Neural progenitor cell (in vitro differentiated cells): ENCODE results near the gene SMG7. TPM values are rescaled to one million over a fixed set of nuclear protein-coding genes. Genes with fewer than 3 reads are reported as not detected.

Experiments
- DNase-seq: peaks from one replicate; pipeline ENCODE4 v3.0.0-alpha.2; 2016; ENCODE audit warnings: low spot score
- H2AFZ ChIP-seq: fragments of 200-600 bp; sonication (generic); replicated peaks from 2 replicates; pipeline ENCODE4 v1.6.1; 2016; ENCODE audit warnings: antibody characterized with exemption
- H3F3A ChIP-seq: fragments of 200-600 bp; sonication (generic); 2 replicates; pipeline ENCODE4 v1.6.1; 2016; ENCODE audit warnings: antibody characterized with exemption, low read depth
- H3K27ac ChIP-seq: fragments of 200-600 bp; sonication (generic); 2 replicates; pipeline ENCODE4 v1.5.1; 2016; ENCODE audit warnings: mild to moderate bottlenecking
- H3K27me3 ChIP-seq: fragments of 200-600 bp; sonication (generic); 2 replicates; pipeline ENCODE4 v1.6.1; 2016; ENCODE audit warnings: mild to moderate bottlenecking, moderate library complexity
- H3K36me3 ChIP-seq: fragments of 200-600 bp; sonication (generic); 2 replicates; pipeline ENCODE4 v1.5.1; 2016
- H3K4me1 ChIP-seq: fragments of 200-600 bp; sonication (generic); 2 replicates; pipeline ENCODE4 v1.6.1; 2016; ENCODE audit warnings: mixed run types
- H3K4me2 ChIP-seq: fragments of 200-600 bp; sonication (generic); 2 replicates; pipeline ENCODE4 v1.6.1; 2016
- H3K4me3 ChIP-seq: fragments of 200-600 bp; sonication (generic); 2 replicates; pipeline ENCODE4 v1.5.1; 2016
- H3K79me2 ChIP-seq: fragments of 200-600 bp; sonication (generic); 2 replicates; pipeline ENCODE4 v1.6.1; 2016; ENCODE audit warnings: low read depth
- H3K9ac ChIP-seq: fragments of 200-600 bp; sonication (generic); 2 replicates; pipeline ENCODE4 v1.6.1; 2016
- H3K9me3 ChIP-seq: fragments of 200-600 bp; sonication (generic); 2 replicates; pipeline ENCODE4 v1.5.1; 2016; ENCODE audit warnings: low read depth
- H4K20me1 ChIP-seq: fragments of 200-600 bp; sonication (generic); 2 replicates; pipeline ENCODE4 v1.6.1; 2016; ENCODE audit warnings: low read depth
- H3K27ac Mint-ChIP-seq: 3 replicates; pipeline ENCODE4 v1.8.0; 2021; ENCODE audit warnings: mixed read lengths
- H3K27me3 Mint-ChIP-seq: 2 replicates; pipeline ENCODE4 v1.8.0; 2022; ENCODE audit warnings: low read depth, mild to moderate bottlenecking, inconsistent platforms, moderate library complexity, mixed read lengths; ENCODE audit not compliant: insufficient read depth
- H3K36me3 Mint-ChIP-seq: 3 replicates; pipeline ENCODE4 v1.8.0; 2021; ENCODE audit warnings: mixed read lengths
- H3K4me1 Mint-ChIP-seq: 3 replicates; pipeline ENCODE4 v1.8.0; 2021; ENCODE audit warnings: mixed read lengths
- H3K4me3 Mint-ChIP-seq: 3 replicates; pipeline ENCODE4 v1.8.0; 2021; ENCODE audit warnings: mild to moderate bottlenecking, moderate library complexity, mixed read lengths
- H3K9me3 Mint-ChIP-seq: 3 replicates; pipeline ENCODE4 v1.8.0; 2020; ENCODE audit warnings: mixed read lengths
- CTCF ChIP-seq: fragments of 200-600 bp; sonication (generic); IDR thresholded peaks from 2 replicates; pipeline ENCODE4 v1.5.1; 2017; ENCODE audit warnings: antibody characterized with exemption, mild to moderate bottlenecking
- EZH2 ChIP-seq: fragments of 200-600 bp; sonication (generic); IDR thresholded peaks from 2 replicates; pipeline ENCODE4 v1.6.1; 2017; ENCODE audit warnings: antibody characterized with exemption, mild to moderate bottlenecking, moderate library complexity
- EZH2phosphoT487 ChIP-seq: fragments of 200-600 bp; sonication (generic); IDR thresholded peaks from 2 replicates; pipeline ENCODE4 v1.6.1; 2017; ENCODE audit warnings: antibody characterized with exemption
- total RNA-seq: library from RNA; depleted of rRNA; stranded (reverse); fragments of >200 nt; gene quantifications from 2 replicates; pipeline ENCODE4 v1.2.3, GENCODE V29; 2015; ENCODE audit warnings: low replicate concordance

SMG7 gene
- total RNA-seq, 1 donor from 2014 or later, result 33.5 TPM

DNA sequence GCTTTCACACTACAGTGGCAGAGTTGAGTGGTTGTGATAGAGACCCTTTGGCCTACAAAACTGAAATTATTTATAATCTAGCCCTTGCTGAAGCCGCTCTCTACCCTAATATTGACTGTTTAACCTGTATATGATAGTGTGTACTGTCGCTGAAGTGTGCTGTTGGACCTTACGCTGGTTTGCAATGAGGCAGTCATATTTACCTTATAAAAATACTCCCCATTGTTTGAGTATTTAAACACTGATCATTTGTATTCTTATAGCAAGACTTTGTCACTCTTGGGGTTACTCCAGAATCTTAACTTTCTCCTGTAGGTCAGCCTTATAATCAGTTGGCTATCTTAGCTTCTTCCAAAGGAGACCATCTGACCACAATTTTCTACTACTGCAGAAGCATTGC, 56.3 kb downstream of the SMG7 start:
- Mint-ChIP-seq H3K36me3 (peaks cover 16% of the 10 kb centered on the region), H3K27ac (no peak overlapping the region), H3K4me1 (no peaks in the 10 kb centered on the region), H3K4me3 (no peak overlapping the region), H3K9me3 (no peaks in the 10 kb centered on the region), H3K27me3 (no peaks in the 10 kb centered on the region)
- DNase-seq, result no peak
- no peaks in the 10 kb centered on the region for H3K9me3 ChIP-seq
- H3K36me3 ChIP-seq, result peaks cover 19% of the 10 kb centered on the region
- H3K9ac ChIP-seq, result no peak overlapping the region
- H3K27me3 ChIP-seq, result no peaks in the 10 kb centered on the region
- H3K4me2 ChIP-seq, result no peak overlapping the region
- TF ChIP-seq CTCF (no peak), EZH2 (no peak), EZH2phosphoT487 (no peak)
- H3K27ac ChIP-seq, result no peak overlapping the region
- no peak overlapping the region for H3K4me3 ChIP-seq
- H4K20me1 ChIP-seq, result peaks cover 5% of the 10 kb centered on the region
- no peaks in the 10 kb centered on the region for H3K4me1 ChIP-seq
- no peaks in the 10 kb centered on the region for H3F3A ChIP-seq
- H3K79me2 ChIP-seq, result no peaks in the 10 kb centered on the region
- no peak overlapping the region for H2AFZ ChIP-seq

DNA sequence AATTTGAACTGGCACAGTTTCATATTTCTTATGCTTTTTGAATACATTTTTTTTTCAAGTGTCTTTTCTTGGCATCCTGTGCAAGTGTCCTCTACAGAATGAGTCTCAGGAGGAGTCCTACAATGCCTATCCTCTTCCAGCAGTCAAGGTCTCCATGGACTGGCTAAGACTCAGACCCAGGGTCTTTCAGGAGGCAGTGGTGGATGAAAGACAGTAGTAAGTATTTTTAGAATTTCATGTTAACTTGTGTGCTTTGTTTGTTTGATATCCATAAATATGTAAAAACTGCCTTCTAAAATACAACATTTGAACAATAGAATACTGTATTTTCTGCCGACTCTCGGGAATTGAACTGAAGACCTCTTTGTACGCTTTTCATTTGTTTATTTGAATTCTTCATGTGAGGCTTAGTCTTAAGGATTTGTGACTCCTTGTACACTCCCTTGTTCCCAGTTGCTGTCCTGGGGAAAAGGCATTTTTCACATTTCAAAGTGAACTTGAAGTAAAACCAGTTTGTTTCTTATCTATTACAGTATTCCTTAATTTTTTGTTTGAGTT, 61.4 kb downstream of the SMG7 start:
- no peaks in the 10 kb centered on the region for H4K20me1 ChIP-seq
- no peaks in the 10 kb centered on the region for H3K9me3 ChIP-seq
- no peak overlapping the region for H3K9ac ChIP-seq
- H2AFZ ChIP-seq, result no peak overlapping the region
- no peaks in the 10 kb centered on the region for H3K4me1 Mint-ChIP-seq
- H3K36me3 Mint-ChIP-seq, result peaks cover 22% of the 10 kb centered on the region
- no peak overlapping the region for H3K4me3 Mint-ChIP-seq
- no peaks in the 10 kb centered on the region for H3K27me3 Mint-ChIP-seq
- no peak overlapping the region for H3K27ac Mint-ChIP-seq
- no peaks in the 10 kb centered on the region for H3K4me1 ChIP-seq
- no peak overlapping the region for H3K4me3 ChIP-seq
- no peak for TF ChIP-seq EZH2
- TF ChIP-seq CTCF, result no peak
- no peak for TF ChIP-seq EZH2phosphoT487
- H3K9me3 Mint-ChIP-seq, result no peaks in the 10 kb centered on the region
- H3K36me3 ChIP-seq, result peaks cover 35% of the 10 kb centered on the region
- DNase-seq, result no peak
- no peak overlapping the region for H3K27ac ChIP-seq
- no peaks in the 10 kb centered on the region for H3F3A ChIP-seq
- no peaks in the 10 kb centered on the region for H3K27me3 ChIP-seq
- H3K79me2 ChIP-seq, result no peaks in the 10 kb centered on the region
- no peak overlapping the region for H3K4me2 ChIP-seq

GRCh38 chr1:183537405-183537804, 65.1 kb downstream of the SMG7 start:
- Histone ChIP-seq H3K9ac (no peak overlapping the region), H3K27me3 (no peaks in the 10 kb centered on the region), H3K9me3 (no peaks in the 10 kb centered on the region), H3K79me2 (no peaks in the 10 kb centered on the region), H3K36me3 (peaks cover 54% of the 10 kb centered on the region), H2AFZ (no peak overlapping the region), H4K20me1 (no peaks in the 10 kb centered on the region), H3K4me3 (no peak overlapping the region), H3K4me1 (no peaks in the 10 kb centered on the region), H3K27ac (no peak overlapping the region), H3K4me2 (no peak overlapping the region), H3F3A (peaks cover 18% of the 10 kb centered on the region)
- no peak for TF ChIP-seq EZH2phosphoT487
- TF ChIP-seq EZH2, result no peak
- no peak for TF ChIP-seq CTCF
- Mint-ChIP-seq H3K27me3 (no peaks in the 10 kb centered on the region), H3K4me3 (no peak overlapping the region), H3K27ac (no peak overlapping the region), H3K36me3 (peaks cover 30% of the 10 kb centered on the region), H3K4me1 (no peaks in the 10 kb centered on the region), H3K9me3 (no peaks in the 10 kb centered on the region)
- no peak for DNase-seq
